Upper lobe of left lung (tissue), 6 donors: ENCODE results near the gene SLC12A8. TPM values are rescaled to one million over a fixed set of nuclear protein-coding genes. Genes with fewer than 3 reads are reported as not detected.

Source experiments
- ATAC-seq, 2 donors: fragments of 200-7000 bp; cut with Tn5 transposase; one replicate each; pipeline ENCODE4 v1.9.1; 2022; ENCODE audit warnings: mild to moderate bottlenecking in 2 of 2, moderate library complexity in 2 of 2; ENCODE audit not compliant: low FRiP score in 2 of 2
- DNase-seq, 2 donors: peaks; one replicate each; pipeline ENCODE4 v3.0.0-alpha.2; 2019 to 2020
- H3K27ac ChIP-seq, 4 donors: fragments of 200-600 bp; sonication (generic); one replicate each; pipeline ENCODE4 v1.5.1; 2016 to 2019
- H3K27me3 ChIP-seq, 4 donors: fragments of 200-600 bp; sonication (generic); one replicate each; pipeline ENCODE4 v1.5.1; 2017 to 2019
- H3K36me3 ChIP-seq, 4 donors: fragments of 200-600 bp; sonication (generic); one replicate each; pipeline ENCODE4 v1.5.1; 2016 to 2019
- H3K4me1 ChIP-seq, 4 donors: fragments of 200-600 bp; sonication (generic); one replicate each; pipeline ENCODE4 v1.5.1; 2018 to 2019
- H3K4me3 ChIP-seq, 4 donors: fragments of 200-600 bp; sonication (generic); one replicate each; pipeline ENCODE4 v1.5.1; 2017 to 2019; ENCODE audit warnings: mild to moderate bottlenecking in 2 of 4, moderate library complexity in 1 of 4
- H3K9me3 ChIP-seq, 4 donors: fragments of 200-600 bp; sonication (generic); one replicate each; pipeline ENCODE4 v1.5.1; 2018 to 2019
- CTCF ChIP-seq, 6 experiments: fragments of 450-650 bp in 4 of 6; fragments of 200-600 bp in 2 of 6; sonication (generic) in 2 of 6; IDR thresholded peaks; one replicate each; pipeline ENCODE4 v1.5.1; 2016 to 2019; ENCODE audit warnings: antibody characterized with exemption in 6 of 6
- EP300 ChIP-seq, 4 donors: sonication (generic); formaldehyde crosslinking; IDR thresholded peaks; one replicate each; pipeline ENCODE4 v1.5.1; 2017; ENCODE audit warnings: antibody characterized with exemption in 4 of 4, control low read depth in 2 of 4
- POLR2A ChIP-seq, 4 donors: fragments of 450-650 bp; IDR thresholded peaks; one replicate each; pipeline ENCODE4 v1.5.1; 2016 to 2017; ENCODE audit warnings: antibody characterized with exemption in 4 of 4, mild to moderate bottlenecking in 2 of 4
- POLR2AphosphoS5 ChIP-seq, 2 donors: sonication (generic); formaldehyde crosslinking; IDR thresholded peaks; one replicate each; pipeline ENCODE4 v1.5.1; 2017; ENCODE audit warnings: antibody characterized with exemption in 2 of 2
- WGBS, 2 donors: methylation state at CpG; one replicate each; pipeline ENCODE4 v1.1.5; 2017 to 2018; 5-methylcytosine and 5-hydroxymethylcytosine counted together
- total RNA-seq, 6 donors: library from RNA; depleted of rRNA in 4 of 6; stranded (reverse); fragments of >200 nt in 4 of 6; gene quantifications; one replicate each; pipeline versions ENCODE4 v1.1.0 to v1.2.1, GENCODE V29; 2016 to 2021
- donor health status: DM: no; HTN: no; CAD: no; lungs with moderate emphysema.
- donor health status: DM: no; HTN: yes; CAD: no; lungs with severe emphysema.

Gene SLC12A8
- total RNA-seq, 6 donors from 2014 or later: 6.7 to 34.6 (median 15.0) TPM

- H3K4me1 ChIP-seq: no peaks in the 10 kb centered on the region
- 62 to 80% methylated on average over 7 of the region's 7 CpGs for WGBS, 2 donors
- no peak for DNase-seq
- H3K36me3 ChIP-seq: no peaks in the 10 kb centered on the region
- H3K4me3 ChIP-seq: no peak overlapping the region
- H3K27me3 ChIP-seq: no peaks in the 10 kb centered on the region
- peak in 1 of 2 donors; percentile 48 for ATAC-seq
- no peak for TF ChIP-seq POLR2A (IDR thresholded peaks at IDR 0.05)
- no peak for TF ChIP-seq POLR2AphosphoS5 (IDR thresholded peaks at IDR 0.05)
- no peak for TF ChIP-seq EP300 (IDR thresholded peaks at IDR 0.05)
- TF ChIP-seq CTCF (IDR thresholded peaks at IDR 0.05): no peak
- no peak overlapping the region for H3K27ac ChIP-seq
- H3K9me3 ChIP-seq: no peaks in the 10 kb centered on the region
These were observed 8.3 kb upstream of the SLC12A8 start for GRCh38 chr3:125220727-125221429.

GRCh38 chr3:125220183-125220582 lies 7.6 kb upstream of the SLC12A8 start:
- no peak for TF ChIP-seq POLR2A (IDR thresholded peaks at IDR 0.05)
- TF ChIP-seq EP300 (IDR thresholded peaks at IDR 0.05): no peak
- TF ChIP-seq CTCF (IDR thresholded peaks at IDR 0.05): no peak
- TF ChIP-seq POLR2AphosphoS5 (IDR thresholded peaks at IDR 0.05): no peak
- Histone ChIP-seq H3K4me3 (no peak overlapping the region), H3K27me3 (no peaks in the 10 kb centered on the region), H3K9me3 (no peaks in the 10 kb centered on the region), H3K27ac (no peak overlapping the region), H3K36me3 (no peaks in the 10 kb centered on the region), H3K4me1 (no peaks in the 10 kb centered on the region)
- WGBS, 2 donors: 91 to 92% methylated on average over 10 of the region's 10 CpGs
- DNase-seq (no peak), ATAC-seq (no peak)

- H3K4me1 ChIP-seq: no peaks in the 10 kb centered on the region
- H3K4me3 ChIP-seq: no peak overlapping the region
- no peaks in the 10 kb centered on the region for H3K9me3 ChIP-seq
- WGBS, 2 donors: 55 to 73% methylated on average over 5 to 8 of the region's 8 CpGs
- H3K27ac ChIP-seq: no peak overlapping the region
- H3K36me3 ChIP-seq: no peaks in the 10 kb centered on the region
- ATAC-seq (peak; percentile 20 to 40), DNase-seq (no peak)
- H3K27me3 ChIP-seq: no peaks in the 10 kb centered on the region
- TF ChIP-seq CTCF (IDR thresholded peaks at IDR 0.05): no peak
- no peak for TF ChIP-seq POLR2A (IDR thresholded peaks at IDR 0.05)
- TF ChIP-seq EP300 (IDR thresholded peaks at IDR 0.05): no peak
- TF ChIP-seq POLR2AphosphoS5 (IDR thresholded peaks at IDR 0.05): no peak
These were observed 6.7 kb upstream of the SLC12A8 start for GRCh38 chr3:125219261-125219701.

DNA sequence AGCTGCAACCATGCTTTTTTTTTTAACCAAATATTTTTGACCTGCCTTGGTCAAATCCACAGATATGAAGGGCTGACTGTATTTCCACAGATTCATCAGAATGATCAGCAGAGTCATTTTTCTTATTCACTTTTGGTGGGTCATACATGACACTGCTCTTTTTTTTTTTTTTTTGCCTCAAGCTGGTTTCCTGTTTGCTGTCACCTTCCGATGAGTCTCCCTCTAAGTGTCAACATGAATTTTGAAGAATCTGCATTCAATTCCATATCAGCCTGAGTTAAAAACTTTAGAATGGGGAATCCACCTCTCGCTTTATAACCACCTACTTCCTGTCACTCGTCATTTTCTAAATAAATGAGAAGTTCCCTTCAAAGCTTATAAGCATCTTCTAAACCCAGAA lies 2.2 kb upstream of the SLC12A8 start:
- no peaks in the 10 kb centered on the region for H3K9me3 ChIP-seq
- no peaks in the 10 kb centered on the region for H3K36me3 ChIP-seq
- 26 to 43% methylated on average over 3 of the region's 3 CpGs for WGBS, 2 donors
- H3K4me1 ChIP-seq: peaks cover 9 to 21% (median 15%) of the 10 kb centered on the region in 4 donors
- ATAC-seq (no peak), DNase-seq (no peak)
- TF ChIP-seq CTCF (IDR thresholded peaks at IDR 0.05): no peak
- no peak for TF ChIP-seq POLR2A (IDR thresholded peaks at IDR 0.05)
- TF ChIP-seq POLR2AphosphoS5 (IDR thresholded peaks at IDR 0.05): no peak
- TF ChIP-seq EP300 (IDR thresholded peaks at IDR 0.05): no peak
- peaks cover 0 to 17% (median 8%) of the 10 kb centered on the region in 4 donors for H3K27me3 ChIP-seq
- H3K4me3 ChIP-seq: no peak overlapping the region
- no peak overlapping the region for H3K27ac ChIP-seq
